GM12878 (cell line): ENCODE data around the gene STK17A. TPM values are rescaled to one million over a fixed set of nuclear protein-coding genes. Genes with fewer than 3 reads are reported as not detected.

Experiments used
- ATAC-seq: fragments of 200-7000 bp; cut with Tn5 transposase; 3 replicates; pipeline ENCODE4 v1.9.1; 2020; ENCODE audit warnings: mild to moderate bottlenecking, moderate library complexity
- BruUV-seq: library from RNA; stranded (reverse); fragments of 400-500 nt; replicated peaks from 2 replicates; lab custom pipeline; 2021; lab: Mats Ljungman, UMichigan
- CTCF ChIA-PET: fragments of 300-600 bp; sonication (Branson Sonifier 250); formaldehyde crosslinking; extraction: SDS; loops from one replicate; lab custom pipeline; 2021; ENCODE audit warnings: inconsistent platforms; lab: Yijun Ruan, JAX
- POLR2A ChIA-PET: fragments of 350-600 bp; formaldehyde crosslinking; extraction: SDS; loops from one replicate; lab custom pipeline; 2021; ENCODE audit warnings: inconsistent platforms; lab: Charles Lee
- RAD21 ChIA-PET: fragments of 300-600 bp; sonication (Branson Sonifier 250); formaldehyde crosslinking; loops from one replicate; lab custom pipeline; 2023; ENCODE audit warnings: antibody characterized with exemption; ENCODE audit not compliant: unreplicated experiment; lab: Charles Lee
- SMC1A ChIA-PET: fragments of 300-600 bp; sonication (Branson Sonifier 250); formaldehyde crosslinking; loops from one replicate; lab custom pipeline; 2023; ENCODE audit not compliant: unreplicated experiment, uncharacterized antibody; lab: Charles Lee
- DNase-seq: peaks from one replicate; pipeline ENCODE4 v3.0.0-alpha.2; 2011; ENCODE audit warnings: low read depth, low spot score
- FAIRE-seq: peaks from 3 replicates; lab custom pipeline; 2011; peaks lifted over from hg19 to GRCh38; lab: Jason Lieb, UNC
- H2AFZ ChIP-seq: 2 replicates; pipeline ENCODE4 v1.6.0; 2011; ENCODE audit warnings: low read depth, low read length, control low read depth; ENCODE audit not compliant: control insufficient read depth
- H3K27ac ChIP-seq: 2 replicates; pipeline ENCODE4 v1.5.1; 2011; ENCODE audit warnings: control low read depth; ENCODE audit not compliant: control insufficient read depth, insufficient read depth
- H3K27me3 ChIP-seq, 2 experiments: replicated peaks in 1 of 2; 2 replicates each; pipeline versions ENCODE4 v1.6.0 to v1.6.1; 2011; ENCODE audit warnings: low read length in 1 of 2; ENCODE audit not compliant: control insufficient read depth in 2 of 2, insufficient read depth in 2 of 2
- H3K36me3 ChIP-seq, 2 experiments: 2 replicates each; pipeline ENCODE4 v1.5.1; 2011; ENCODE audit warnings: low read length in 1 of 2; ENCODE audit not compliant: control insufficient read depth in 2 of 2, insufficient read depth in 2 of 2
- H3K4me1 ChIP-seq: 2 replicates; pipeline ENCODE4 v1.6.1; 2011; ENCODE audit warnings: mild to moderate bottlenecking, low read length, moderate library complexity, mixed read lengths; ENCODE audit not compliant: control insufficient read depth, insufficient read depth
- H3K4me2 ChIP-seq: 2 replicates; pipeline ENCODE4 v1.6.0; 2011; ENCODE audit warnings: control low read depth; ENCODE audit not compliant: control insufficient read depth, insufficient read depth
- H3K4me3 ChIP-seq: fragments of 200-600 bp; sonication (generic); 2 replicates; pipeline ENCODE4 v1.5.1; 2016
- H3K79me2 ChIP-seq: 2 replicates; pipeline ENCODE4 v1.6.0; 2011; ENCODE audit warnings: low read length; ENCODE audit not compliant: control insufficient read depth, insufficient read depth
- H3K9ac ChIP-seq: 2 replicates; pipeline ENCODE4 v1.8.0; 2011; ENCODE audit warnings: low read length, control low read depth, mixed read lengths; ENCODE audit not compliant: control insufficient read depth, insufficient read depth
- H3K9me3 ChIP-seq: replicated peaks from 3 replicates; pipeline ENCODE4 v1.5.1; 2011; ENCODE audit warnings: mild to moderate bottlenecking, low read length; ENCODE audit not compliant: control insufficient read depth, insufficient read depth
- H4K20me1 ChIP-seq: 2 replicates; pipeline ENCODE4 v1.6.0; 2011; ENCODE audit not compliant: control insufficient read depth, insufficient read depth
- CHD1 ChIP-seq: IDR thresholded peaks from 2 replicates; pipeline ENCODE4 v1.6.1; 2012; ENCODE audit warnings: low read depth, low read length, improper control_type of control experiment
- CHD2 ChIP-seq: IDR thresholded peaks from 2 replicates; pipeline ENCODE4 v1.6.1; 2011; ENCODE audit warnings: low read depth, low read length, improper control_type of control experiment, borderline replicate concordance
- FOXM1 ChIP-seq: IDR thresholded peaks from 2 replicates; pipeline ENCODE4 v1.6.1; 2012; ENCODE audit warnings: low read depth, mild to moderate bottlenecking, inconsistent platforms, low read length, moderate library complexity
- PAX8 ChIP-seq: fragments of 450-650 bp; IDR thresholded peaks from 2 replicates; pipeline ENCODE4 v1.6.1; 2017; ENCODE audit warnings: mild to moderate bottlenecking, moderate library complexity
- SREBF2 ChIP-seq: IDR thresholded peaks from 2 replicates; pipeline ENCODE4 v1.6.1; 2012; ENCODE audit warnings: mild to moderate bottlenecking, low read length
- STAT3 ChIP-seq: IDR thresholded peaks from 2 replicates; pipeline ENCODE4 v1.6.1; 2011; ENCODE audit warnings: low read depth, low read length, improper control_type of control experiment
- in situ Hi-C: fragments of 300-500 bp; cut with MboI; formaldehyde crosslinking; loops from 9 replicates; pipeline ENCODE4 v1.14.3; 2018; ENCODE audit warnings: mixed read lengths
- intact Hi-C: fragments of 100-400 bp; cut with micrococcal nuclease; formaldehyde crosslinking; loops from one replicate; pipeline ENCODE4 v1.14.2; 2022; ENCODE audit not compliant: unreplicated experiment
- polyA plus RNA-seq, 11 experiments: library from polyadenylated mRNA; depleted of rRNA in 4 of 11; unstranded in 6 of 11; stranded (reverse) in 5 of 11; fragments of >200 nt; fragmentation: Nextera tagmentation in 4 of 11; fragmentation: Illumina TruSeq in 1 of 11; extraction: Ambion mirVana in 4 of 11; extraction: Trizol in 1 of 11; gene quantifications; 1 replicate in 1 of 11; 2 replicates in 10 of 11; pipeline versions ENCODE4 v1.2.1 to v1.2.3, GENCODE V29; 2011 to 2016; ENCODE audit warnings: inconsistent platforms in 2 of 11, missing spikeins in 2 of 11, low read depth in 1 of 11
- total RNA-seq, 4 experiments: library from RNA; depleted of rRNA in 3 of 4; stranded (reverse); fragments of >200 nt in 3 of 4; fragmentation: Illumina TruSeq in 1 of 4; extraction: Trizol in 1 of 4; gene quantifications; 2 replicates each; pipeline versions ENCODE4 v1.2.1 to v1.2.3, GENCODE V29; 2013 to 2021
- TF ChIP-seq, protein P1 (sequence below): IDR thresholded peaks from 2 replicates; pipeline ENCODE4 v1.6.1; 2011; ENCODE audit warnings: low read depth, low read length, improper control_type of control experiment, borderline replicate concordance
- TF ChIP-seq, protein P2 (sequence below): fragments of 450-650 bp; IDR thresholded peaks from 2 replicates; pipeline ENCODE4 v1.6.1; 2017; ENCODE audit warnings: borderline replicate concordance
- TF ChIP-seq, protein P3 (sequence below): fragments of 450-650 bp; formaldehyde crosslinking; IDR thresholded peaks from 2 replicates; pipeline ENCODE4 v1.4.0; 2022; ENCODE audit warnings: mild to moderate bottlenecking, moderate library complexity

Gene STK17A
- total and polyA plus RNA-seq, 10 of the 15 experiments (the other 5 are each of a cell fraction or from before 2014, with no cell fraction given) = 18.5 to 91.6 (median 70.8) TPM

DNA sequence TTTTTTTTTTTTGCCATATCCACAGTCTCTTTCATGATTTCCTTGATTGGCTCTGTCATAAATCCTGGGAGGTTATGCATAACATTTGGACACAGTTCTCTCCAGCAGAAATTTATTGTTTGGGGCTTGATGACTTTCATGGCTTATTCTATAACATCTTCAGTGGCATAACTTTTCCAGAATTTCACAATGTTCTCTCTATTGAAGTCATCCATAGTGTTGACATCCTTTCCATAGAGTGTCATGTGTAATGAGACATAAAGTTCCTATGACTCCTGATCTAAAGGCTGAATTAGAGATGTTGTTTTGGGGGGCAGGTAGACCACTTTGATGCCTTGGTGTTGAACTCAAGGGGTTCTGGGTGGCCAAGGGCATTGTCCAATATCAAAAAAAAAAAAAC, 36.7 kb upstream of the STK17A start:
- Histone ChIP-seq H3K27me3 (no peaks in the 10 kb centered on the region), H3K4me3 (no peak overlapping the region), H2AFZ (no peak overlapping the region), H3K9me3 (no peaks in the 10 kb centered on the region), H3K4me1 (no peaks in the 10 kb centered on the region), H4K20me1 (no peaks in the 10 kb centered on the region), H3K27ac (no peak overlapping the region), H3K4me2 (no peak overlapping the region), H3K36me3 (no peaks in the 10 kb centered on the region)
- ChIA-PET RAD21 (no interaction called here), CTCF (no interaction called here), POLR2A (interaction anchor here (0.6 kb wide), 1 partner anchor 161 kb away, joined by 12 read pairs; no protein-coding TSS in a partner anchor)
- in situ Hi-C loops = no loop called here
- DNase-seq (no peak), ATAC-seq (no peak), FAIRE-seq (no peak)
- no TSS peak for BruUV-seq
- TF ChIP-seq STAT3 (no peak), SREBF2 (no peak), CHD2 (no peak), CHD1 (no peak), FOXM1 (no peak), PAX8 (no peak)
- TF ChIP-seq, protein P1, sequence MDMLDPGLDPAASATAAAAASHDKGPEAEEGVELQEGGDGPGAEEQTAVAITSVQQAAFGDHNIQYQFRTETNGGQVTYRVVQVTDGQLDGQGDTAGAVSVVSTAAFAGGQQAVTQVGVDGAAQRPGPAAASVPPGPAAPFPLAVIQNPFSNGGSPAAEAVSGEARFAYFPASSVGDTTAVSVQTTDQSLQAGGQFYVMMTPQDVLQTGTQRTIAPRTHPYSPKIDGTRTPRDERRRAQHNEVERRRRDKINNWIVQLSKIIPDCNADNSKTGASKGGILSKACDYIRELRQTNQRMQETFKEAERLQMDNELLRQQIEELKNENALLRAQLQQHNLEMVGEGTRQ = no peak
- TF ChIP-seq, protein P2, sequence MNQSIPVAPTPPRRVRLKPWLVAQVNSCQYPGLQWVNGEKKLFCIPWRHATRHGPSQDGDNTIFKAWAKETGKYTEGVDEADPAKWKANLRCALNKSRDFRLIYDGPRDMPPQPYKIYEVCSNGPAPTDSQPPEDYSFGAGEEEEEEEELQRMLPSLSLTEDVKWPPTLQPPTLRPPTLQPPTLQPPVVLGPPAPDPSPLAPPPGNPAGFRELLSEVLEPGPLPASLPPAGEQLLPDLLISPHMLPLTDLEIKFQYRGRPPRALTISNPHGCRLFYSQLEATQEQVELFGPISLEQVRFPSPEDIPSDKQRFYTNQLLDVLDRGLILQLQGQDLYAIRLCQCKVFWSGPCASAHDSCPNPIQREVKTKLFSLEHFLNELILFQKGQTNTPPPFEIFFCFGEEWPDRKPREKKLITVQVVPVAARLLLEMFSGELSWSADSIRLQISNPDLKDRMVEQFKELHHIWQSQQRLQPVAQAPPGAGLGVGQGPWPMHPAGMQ = no peak
- TF ChIP-seq, protein P3, sequence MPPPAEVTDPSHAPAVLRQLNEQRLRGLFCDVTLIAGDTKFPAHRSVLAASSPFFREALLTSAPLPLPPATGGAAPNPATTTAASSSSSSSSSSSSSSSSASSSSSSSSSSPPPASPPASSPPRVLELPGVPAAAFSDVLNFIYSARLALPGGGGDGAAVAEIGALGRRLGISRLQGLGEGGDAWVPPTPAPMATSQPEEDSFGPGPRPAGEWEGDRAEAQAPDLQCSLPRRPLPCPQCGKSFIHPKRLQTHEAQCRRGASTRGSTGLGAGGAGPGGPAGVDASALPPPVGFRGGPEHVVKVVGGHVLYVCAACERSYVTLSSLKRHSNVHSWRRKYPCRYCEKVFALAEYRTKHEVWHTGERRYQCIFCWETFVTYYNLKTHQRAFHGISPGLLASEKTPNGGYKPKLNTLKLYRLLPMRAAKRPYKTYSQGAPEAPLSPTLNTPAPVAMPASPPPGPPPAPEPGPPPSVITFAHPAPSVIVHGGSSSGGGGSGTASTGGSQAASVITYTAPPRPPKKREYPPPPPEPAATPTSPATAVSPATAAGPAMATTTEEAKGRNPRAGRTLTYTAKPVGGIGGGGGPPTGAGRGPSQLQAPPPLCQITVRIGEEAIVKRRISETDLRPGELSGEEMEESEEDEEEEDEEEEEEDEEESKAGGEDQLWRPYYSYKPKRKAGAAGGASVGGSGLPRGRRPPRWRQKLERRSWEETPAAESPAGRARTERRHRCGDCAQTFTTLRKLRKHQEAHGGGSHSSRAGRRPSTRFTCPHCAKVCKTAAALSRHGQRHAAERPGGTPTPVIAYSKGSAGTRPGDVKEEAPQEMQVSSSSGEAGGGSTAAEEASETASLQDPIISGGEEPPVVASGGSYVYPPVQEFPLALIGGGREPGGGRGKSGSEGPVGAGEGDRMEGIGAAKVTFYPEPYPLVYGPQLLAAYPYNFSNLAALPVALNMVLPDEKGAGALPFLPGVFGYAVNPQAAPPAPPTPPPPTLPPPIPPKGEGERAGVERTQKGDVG (CRISPR knock-in tag) = no peak
- TF ChIP-seq, all 136 proteins: peak for 0
- intact Hi-C loops = no loop called here
- H3K79me2 ChIP-seq = no peaks in the 10 kb centered on the region
- no peak overlapping the region for H3K9ac ChIP-seq
- SMC1A ChIA-PET = interaction anchor here (1.1 kb wide), 1 partner anchor 10 kb away, joined by 5 read pairs; no protein-coding TSS in a partner anchor
